NCI-H2227 treated with DMSO at 0.1 percent for 48 hours (cell line): ENCODE results near the gene GCSAM.

Experiments
- DNase-seq: peaks from one replicate; lab custom pipeline; 2025; lab: John Stamatoyannopoulos, UW

Gene GCSAM

DNA sequence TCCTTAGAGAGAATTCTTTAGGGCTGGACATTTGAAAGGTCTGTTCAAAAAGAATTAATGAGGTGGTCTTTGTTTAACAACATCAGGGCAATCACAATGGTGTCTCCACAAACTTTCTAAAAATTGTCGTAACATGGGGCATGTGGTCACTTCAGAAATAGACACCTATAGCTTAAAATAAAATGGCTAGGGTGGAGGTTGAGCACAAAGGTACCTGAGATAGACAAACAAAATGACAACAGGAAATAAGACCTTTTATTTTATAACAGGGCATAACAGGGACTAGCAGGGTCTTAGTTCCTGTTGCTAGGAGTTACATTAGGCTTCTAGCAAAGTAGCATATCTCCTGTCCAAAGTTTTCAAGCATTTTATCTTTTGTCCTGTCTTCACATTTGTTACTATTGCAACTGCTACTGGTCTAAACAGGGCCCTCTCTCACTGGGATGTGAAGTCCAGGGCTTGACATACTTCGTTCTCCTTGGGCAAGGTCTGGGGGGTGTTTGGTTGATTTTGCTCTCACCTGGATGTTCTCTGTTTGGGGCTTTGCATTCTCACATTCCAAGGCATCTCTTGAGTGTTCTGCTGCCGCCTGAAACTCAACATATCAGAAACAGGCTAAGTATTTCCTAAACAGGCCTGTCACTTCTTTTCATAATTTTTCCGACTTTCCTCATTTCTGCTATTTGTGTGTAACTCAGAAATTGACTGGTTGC, 3.0 kb downstream of the GCSAM start:
- DNase-seq = no peak

DNA sequence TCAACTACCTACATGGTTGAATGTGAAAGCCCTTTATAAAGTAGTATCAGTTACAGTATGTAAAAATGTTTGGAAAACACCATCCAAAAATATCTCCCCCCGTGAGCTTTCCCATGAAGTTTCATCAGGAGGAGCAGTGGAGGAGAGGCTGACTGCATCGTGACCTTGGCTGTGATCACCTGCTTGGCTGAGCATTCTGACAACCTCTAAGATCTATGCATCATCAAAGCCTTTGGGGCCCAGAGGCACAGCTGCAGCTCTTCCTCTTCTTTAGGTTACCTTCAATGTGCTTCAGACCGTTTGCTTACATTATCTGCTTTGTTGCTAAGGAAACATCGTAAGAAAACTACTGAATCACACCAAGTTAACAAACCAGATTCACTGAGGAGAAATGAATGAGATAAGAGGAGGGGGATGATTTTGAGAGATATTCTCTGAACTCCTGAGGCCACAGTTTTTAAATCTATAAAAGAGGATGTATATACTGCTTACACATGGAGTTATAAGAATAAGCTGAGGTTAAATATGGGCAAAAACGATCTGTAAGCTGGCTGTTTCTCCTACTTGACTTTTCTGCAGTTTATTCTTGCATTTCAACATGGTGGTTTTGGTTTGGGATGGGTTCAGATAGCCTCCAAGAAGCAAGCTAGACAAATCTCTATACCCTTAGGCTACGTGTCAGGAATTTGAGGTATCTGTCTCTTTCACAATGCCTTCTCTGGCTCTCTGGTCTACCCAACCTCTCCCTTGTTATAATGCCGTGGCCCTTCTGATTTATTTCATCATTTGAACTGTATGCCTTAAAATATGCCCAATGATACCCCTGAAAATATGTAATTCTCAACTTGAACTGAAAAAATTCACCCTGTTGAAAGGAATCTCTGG, 4.0 kb downstream of the GCSAM start:
- no peak for DNase-seq

DNA sequence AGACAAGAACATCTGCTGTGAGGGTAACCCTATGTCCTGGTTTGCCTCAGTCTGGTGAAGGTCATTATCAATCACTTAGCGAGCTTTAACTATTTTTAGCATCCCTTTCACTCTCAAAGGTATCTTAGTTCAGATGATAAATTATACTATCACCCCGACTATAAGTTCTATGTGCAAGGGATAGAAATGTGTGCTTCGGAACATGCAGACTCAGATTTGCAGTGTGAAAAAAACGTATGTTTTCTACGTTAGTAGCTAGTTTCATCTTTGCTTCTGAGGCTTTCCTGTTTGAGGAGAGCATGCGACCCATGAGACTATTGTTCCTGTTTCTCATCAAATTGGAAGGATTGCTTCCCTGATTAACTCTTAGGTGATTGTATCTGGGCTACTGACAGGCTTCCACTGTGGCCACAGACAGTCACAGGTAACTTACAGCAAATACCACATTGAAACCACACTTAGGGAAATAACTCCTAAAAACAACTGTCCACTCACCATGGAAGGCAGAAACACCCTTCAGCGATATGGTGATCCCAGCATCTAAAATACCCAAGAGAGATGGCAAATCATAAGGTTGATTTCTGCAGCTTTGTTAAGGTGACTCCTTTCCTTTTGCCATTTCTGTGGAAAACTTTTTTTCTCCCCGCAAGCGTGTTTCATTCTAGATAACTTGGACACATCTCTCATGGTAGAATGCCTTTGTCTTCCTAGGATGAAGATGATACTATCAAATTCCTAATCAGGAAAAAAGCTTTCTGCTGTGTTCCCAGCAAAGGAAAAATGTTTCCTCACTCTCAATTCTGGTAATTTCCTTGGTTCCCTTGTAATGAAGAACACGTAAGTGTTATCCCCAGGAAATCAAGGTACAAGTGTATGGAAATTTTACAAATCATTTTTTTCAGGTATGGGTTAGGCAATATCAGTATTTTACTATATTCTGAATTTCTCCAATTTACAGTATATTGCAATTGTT, 5.2 kb downstream of the GCSAM start:
- DNase-seq = no peak

DNA sequence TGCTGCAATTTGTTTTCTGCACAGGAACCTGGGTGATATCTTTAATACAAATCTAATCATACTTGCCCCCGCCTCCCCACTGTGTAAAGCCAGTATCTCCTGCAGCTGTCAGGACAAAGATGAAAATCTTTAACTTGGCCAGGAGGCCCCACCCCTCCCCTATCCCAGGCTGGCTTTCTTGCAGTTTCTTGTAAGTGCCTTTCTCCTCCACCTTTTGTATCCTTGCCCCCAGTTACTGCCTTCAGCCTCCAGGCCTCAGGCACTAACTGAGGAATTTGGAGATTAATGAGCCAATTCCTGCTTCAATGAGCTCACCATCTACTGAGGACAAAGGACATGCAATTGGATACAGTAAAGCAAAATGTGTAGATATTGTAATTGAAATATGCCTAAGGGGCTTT, 6.5 kb downstream of the GCSAM start:
- DNase-seq = no peak

DNA sequence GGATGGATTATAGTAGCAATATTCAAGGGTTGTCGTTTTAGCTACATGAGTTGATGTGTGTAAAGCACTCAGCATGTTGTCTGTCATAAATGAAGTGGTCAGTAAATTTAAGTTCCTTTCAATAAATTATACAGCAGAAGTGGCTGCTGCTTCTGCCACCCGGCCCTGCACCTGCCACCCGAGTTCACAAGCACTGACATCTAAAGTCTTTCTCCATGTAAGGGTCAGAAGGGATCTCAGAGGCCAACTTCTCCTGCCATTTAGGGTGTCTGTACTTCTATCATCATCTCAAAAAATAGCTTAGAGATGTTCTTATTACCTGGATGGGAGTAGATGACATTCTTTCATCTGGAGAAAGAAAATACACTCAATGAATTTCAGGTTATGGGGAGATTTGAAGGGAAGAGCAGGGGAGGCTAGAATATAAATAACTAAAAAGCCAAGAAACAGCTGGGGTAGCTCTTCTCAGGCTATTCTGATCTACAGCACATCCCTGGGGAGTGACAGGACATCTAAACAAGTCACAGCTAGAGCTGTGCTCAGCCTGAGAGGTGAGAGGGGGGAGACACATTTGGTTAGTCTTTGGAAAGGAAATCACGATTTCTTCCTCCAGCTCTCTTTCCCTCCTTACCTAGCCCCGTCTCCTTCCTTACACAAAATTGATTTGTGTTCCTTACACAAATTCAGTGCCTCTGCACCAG, 8.0 kb downstream of the GCSAM start:
- DNase-seq = no peak

DNA sequence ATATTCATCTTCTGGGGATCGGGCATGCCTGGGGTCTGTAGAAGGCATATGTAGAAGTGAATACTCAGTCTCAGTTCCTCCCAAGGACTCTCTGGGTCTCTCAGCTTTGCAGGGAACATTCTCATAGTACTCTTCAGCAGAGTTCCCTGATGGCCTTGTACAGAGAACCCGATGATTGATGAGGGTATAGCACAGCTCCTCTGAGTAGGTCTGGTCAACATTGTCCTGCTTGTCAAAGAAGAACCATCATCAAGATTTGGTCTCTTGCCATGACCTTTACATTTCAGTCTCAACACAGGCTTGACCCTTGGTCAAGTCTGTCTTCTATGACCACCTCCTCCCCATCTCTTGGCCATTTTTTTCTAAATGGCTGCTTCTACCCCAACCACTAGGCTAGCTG, 9.5 kb downstream of the GCSAM start:
- DNase-seq = no peak

DNA sequence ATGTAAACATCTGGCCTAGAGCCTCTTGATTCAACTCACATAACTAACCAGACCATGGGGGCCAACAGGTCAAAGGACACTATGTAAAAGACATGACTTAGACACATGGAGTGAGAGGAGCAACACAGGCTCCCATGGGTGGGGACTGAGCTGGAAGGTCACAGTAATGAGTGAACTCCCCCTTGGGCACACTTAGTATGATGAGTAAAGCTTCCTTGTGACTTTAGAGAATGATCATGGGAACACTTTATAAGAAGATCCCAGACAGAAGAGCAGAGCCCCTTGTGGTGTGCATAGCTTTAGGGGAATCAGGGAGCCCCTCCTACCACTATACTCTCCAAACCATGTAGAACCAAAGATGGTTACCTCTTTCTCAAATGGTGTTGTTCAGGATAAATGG, 10.2 kb downstream of the GCSAM start:
- no peak for DNase-seq

DNA sequence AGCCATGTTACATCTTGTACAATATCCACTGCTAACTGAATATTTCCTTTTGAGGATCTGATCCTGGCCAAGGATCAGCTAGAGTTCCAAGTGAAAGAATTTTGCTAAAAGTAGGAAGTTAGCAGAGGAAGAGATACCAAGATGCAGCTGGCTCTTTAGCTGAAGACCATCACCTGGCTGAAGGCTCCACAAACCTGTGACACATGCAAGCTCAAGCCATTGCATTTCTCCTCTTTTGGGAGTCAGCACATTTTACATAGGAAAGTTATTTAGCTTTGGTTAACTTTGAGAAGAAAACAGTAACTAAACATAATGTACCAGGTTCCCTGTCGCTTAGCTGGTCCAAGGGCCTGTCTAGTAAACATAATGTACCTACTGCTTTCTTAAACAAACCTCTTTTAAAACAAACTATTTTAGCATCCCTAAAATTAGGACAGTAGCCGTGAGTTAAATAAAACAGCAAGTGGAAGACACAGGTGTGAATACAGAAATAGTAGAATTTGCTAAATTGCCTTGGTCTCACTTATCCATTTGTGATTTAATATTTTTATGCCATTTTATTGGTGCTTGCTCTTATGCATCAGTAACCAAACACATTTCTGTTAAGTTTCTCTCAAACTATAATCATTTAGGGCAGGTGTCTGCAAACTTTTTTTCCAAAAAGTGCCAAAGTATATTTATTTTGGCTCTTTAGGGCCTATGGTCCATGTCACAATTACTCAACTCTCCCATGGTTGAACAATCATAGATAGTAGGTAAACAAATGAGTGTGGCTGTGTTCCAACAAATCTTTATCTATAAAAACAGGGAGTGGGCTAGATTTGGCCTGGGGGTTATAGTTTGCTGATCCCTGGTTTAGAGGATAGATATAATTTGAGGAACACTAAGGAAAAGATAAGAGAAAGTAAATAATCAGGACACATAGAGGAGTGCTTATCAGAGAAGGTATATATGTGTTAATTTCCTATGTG, 11.2 kb downstream of the GCSAM start:
- DNase-seq = no peak

DNA sequence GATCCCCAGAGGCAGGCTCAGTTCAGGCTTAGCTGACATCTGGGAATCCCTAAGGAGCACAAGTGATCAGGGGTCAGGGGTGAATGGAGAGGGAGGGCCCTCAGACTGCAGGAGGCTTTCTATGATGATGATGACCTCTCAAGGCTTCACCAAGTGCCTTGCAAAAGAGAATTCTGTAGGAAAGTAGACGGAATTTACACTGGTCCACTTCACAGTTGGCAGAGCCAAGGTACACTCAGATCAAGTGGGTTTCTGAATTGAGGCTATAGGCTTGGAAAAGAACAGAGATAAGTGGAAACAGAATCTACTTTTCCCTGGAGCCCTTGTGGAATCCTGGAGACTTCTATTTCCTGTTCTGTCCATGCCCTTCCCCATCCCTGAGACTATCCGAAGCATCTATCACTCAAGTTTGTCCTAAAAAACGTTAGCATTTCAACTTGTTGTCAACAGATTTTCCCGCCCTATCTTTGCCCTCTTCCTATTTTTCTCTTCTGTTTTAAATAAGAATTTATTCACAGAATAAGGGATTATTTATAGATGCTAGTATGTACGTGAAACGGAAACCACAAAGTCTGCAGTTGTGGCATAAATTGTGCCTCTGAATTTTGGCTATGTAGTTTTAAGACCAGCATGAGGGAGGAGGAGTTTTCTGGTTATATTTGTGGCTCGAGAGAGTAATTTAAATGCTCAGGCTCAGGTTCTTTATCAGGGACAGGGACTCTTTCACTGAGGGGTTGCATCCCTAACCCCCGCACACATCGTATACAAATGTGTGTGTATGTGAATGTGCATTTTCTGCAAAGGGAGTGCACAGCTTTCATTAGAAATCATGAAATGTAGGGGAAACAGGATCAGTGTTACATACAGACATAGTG, 12.8 kb downstream of the GCSAM start:
- DNase-seq = no peak

DNA sequence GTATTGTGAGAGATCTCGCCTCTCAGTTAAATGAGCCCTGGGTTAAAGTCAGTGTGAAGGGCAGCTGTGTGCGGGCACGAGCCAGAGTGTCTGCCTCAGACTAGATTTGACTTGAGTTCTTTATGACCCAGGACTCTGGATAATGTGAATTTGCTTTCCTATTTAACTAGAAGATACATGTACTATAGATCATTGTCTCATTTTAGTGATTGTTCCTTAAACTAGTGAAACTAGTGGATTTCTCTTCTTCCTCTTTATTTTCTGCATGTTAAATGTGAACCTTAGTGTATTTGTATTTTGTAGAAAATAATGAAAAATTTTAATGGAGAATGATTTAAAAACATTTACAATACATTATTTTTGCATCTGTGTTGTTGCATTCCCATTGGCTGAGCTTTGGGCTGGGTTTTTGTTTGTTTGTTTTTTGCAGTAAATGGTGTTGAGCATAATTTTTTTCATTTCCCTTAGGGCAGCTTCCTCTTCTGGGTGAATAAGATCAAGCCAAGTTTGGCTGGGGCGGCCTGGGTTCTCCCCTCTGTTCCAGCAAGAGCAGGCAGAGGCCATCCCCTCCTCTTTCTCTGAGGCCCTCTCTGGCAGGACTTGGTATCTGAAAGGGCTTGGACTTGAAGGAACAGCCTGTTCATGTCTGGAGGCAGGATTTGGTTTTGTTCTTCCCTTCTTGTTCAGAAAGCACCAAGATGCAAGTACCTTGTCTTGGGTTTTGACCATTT, 15.0 kb downstream of the GCSAM start:
- DNase-seq = no peak

DNA sequence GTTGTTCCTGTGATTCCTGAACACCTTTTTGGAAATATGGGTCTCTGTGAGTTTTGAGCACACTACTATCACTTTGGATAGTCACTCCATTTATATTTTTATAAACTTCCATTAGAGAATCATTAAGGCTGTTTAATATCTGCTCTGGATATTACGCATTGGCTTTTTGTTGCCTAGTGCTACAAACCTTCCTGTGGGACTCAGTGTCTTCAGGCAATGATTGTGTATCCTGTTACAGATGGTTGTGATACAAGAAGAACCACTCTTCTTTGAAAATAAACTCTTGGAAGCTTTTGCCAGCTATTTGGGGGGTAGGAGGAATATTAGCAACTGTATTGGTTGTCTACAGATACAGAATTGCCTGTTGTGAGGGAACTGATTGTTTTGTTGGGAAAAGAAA, 15.6 kb downstream of the GCSAM start:
- no peak for DNase-seq

DNA sequence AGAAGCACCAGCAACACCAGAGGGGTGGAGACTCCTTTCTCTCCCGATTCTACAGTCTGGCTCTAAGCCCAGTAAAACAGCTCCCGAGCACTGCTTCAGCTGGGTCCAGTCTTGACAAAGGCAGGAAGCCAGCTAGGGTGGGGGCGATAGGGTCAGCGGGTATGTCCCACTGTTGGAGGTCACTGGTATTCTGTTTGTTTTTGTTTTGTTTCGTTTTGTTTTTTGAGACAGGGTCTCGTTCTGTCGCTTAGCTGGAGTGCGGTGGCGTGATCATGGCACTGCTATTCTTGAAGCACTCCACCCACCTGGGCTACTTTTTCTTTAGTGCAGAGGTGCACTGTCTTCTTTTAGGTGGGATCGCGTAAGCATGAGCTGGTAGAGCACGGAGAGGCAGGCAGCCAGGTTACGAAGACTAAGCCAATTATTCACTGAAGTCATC, 16.3 kb downstream of the GCSAM start:
- DNase-seq = peak; percentile 4

DNA sequence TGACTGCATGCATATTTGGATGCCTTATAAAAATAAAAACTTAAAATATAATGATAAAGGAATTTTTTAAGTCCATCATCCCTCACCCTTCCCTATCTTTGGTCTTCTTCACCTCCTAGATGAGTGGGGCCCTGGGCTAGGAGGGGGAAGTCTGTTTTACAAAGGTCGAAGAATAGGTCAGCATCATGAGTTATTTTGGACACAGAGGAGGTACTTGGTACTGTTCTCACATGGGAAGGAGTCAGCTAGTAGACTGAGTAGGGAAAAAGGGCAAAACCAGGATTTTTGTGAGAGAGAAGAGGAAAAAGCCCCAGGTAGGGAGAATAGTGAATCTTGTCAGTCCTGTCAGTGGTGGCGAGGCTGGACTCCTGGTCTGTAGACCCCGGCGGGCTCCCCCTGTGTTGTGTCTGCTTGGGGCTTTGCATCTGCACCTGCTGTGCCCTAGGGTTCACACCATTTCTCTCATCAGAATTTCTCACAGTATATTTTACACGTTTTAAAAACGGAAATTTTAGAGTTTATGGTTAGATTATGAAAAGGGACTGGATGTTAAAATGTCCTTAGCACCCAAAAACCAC, 17.2 kb downstream of the GCSAM start:
- DNase-seq = no peak

DNA sequence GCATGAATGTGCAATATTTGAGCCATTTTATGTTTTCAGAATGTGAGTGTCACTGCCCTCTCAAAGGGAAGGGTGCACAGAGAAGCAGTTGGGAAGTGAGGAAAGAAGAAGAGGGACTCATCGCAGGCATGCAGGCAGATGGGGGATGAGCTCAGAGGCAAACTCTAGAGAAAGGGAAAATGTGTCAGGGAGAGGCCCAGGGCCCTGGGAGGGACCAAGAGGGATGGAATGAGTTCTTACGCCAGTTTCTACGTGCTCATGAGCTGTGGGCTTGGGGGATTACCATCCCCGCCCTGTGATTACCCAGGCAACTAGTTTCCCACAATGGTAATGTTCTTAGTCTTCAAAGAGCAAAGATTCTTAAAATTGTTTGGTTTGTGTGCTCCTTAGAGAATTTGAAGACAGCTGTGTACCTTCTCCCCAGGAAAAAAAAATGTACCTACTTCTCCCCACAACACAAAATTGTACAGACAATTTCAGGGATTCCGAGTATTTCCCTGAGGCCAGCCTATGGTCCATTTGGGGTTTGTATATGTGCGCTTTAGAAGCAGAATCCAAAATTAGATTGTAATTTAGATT, 17.8 kb downstream of the GCSAM start:
- DNase-seq = no peak

DNA sequence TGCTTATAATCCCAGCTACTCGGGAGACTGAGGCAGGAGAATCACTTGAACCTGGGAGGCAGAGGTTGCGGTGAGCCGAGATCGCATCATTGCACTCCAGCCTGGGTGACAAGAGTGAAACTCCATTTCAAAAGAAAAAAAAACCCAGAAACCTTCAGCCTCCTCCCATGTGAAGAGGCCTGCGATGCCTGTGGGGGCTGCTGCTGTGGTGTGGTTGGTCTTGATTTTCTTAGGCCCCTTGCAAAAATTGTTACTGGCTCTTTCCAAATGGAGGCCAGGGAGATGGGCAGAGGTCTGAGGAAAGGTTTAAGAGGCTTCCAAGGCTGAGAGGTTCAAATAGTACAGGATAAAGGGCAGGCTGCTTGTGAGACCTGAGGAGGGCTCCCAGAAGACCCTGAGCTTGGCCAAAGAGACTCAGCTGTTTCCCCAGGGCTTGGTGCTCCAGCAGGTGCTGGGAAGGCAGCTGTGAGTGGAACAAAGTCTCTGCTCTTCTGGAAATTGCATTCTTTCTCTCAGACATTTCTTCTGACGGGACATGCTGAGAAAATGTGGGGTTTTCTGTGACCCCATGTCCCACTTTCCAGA, 18.4 kb downstream of the GCSAM start:
- DNase-seq = no peak

DNA sequence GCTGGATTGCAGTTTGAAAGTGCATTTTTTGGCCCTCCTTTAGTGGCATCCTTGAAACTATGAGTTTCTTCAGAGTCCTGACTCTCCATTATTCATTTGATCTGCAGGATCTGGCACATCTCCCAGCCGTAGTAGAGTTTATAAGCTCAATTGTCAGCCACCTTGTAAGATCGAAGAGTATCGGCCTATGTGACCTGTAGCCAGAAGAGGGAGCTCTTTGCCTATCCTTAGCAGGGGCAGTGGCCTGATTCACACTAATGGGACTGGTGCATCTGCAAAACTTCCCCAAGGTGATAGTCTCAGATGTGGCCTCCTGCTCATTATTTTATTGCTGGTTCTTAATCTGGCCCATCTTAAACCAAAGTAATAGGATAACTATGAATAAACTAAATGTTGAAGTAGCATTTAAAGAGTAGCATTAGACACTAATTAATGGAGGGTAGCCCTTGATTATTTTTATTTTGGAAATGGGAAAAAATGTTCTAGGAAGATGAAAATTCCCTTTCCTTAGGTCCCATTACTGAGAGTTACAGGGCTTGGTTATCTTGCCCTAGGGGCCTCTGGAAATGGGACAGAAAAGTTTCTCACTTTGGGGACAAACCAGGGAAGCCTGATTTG, 21.2 kb downstream of the GCSAM start:
- DNase-seq = no peak

DNA sequence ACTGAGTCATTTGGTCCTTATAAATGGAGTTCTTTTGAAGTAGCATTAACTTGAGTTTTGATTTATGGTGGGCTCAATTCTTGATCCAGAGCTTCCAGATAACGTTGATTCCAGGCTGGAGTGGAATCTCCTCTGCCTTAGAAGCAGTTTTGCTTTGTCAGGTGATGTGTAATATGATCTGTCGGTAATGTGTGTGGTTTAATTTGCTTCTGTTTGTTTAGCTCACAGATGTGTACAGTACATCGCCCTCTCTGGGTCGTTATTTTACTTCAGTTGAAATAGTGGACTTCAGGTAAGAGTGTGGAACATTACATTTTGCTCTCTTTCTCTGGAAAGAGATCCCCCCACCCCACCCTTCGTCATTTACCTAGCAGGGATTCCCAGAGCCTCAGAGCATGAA, 23.7 kb downstream of the GCSAM start:
- DNase-seq = no peak
